Measurements from ENCODE around the gene ATP6V0B.

The ATP6V0B gene

GRCh38 chr1:43933386-43934100 is 41.2 kb upstream of the ATP6V0B start, which contains the start of gene ARTN:
ARTN (plus strand) TSS chr1:43933801; CDS start chr1:43935657, 1,856 bp downstream.
- no peak within 1 kb of the TSS for H3K27ac ChIP-seq
- TF ChIP-seq CTCF (conservative IDR thresholded peaks at IDR 0.05), result no peak

GRCh38 chr1:43934101-43934985 is 40.4 kb upstream of the ATP6V0B start:
- peak overlapping the region; percentile 95 for H3K27ac ChIP-seq
- TF ChIP-seq CTCF (conservative IDR thresholded peaks at IDR 0.05), result peak; percentile 76

GRCh38 chr1:43934986-43935324 is 39.8 kb upstream of the ATP6V0B start:
- peak; percentile 9; the same call in 1 of the 2 replicates for TF ChIP-seq CTCF (conservative IDR thresholded peaks at IDR 0.05)
- peak overlapping the region; percentile 95 for H3K27ac ChIP-seq

GRCh38 chr1:43935711-43936427 is 38.9 kb upstream of the ATP6V0B start:
- peak overlapping the region; percentile 95 for H3K27ac ChIP-seq
- TF ChIP-seq CTCF (conservative IDR thresholded peaks at IDR 0.05), result no peak

GRCh38 chr1:43936431-43937151 is 38.2 kb upstream of the ATP6V0B start:
- H3K27ac ChIP-seq, result peak overlapping the region; percentile 95
- TF ChIP-seq CTCF (conservative IDR thresholded peaks at IDR 0.05), result peak; percentile 61

GRCh38 chr1:43937179-43937865 is 37.4 kb upstream of the ATP6V0B start:
- no peak for TF ChIP-seq CTCF (conservative IDR thresholded peaks at IDR 0.05)

More at GRCh38 chr1:43937179-43937865, 37.4 kb upstream of the ATP6V0B start:
- H3K27ac ChIP-seq, result peak overlapping the region; percentile 95
